Neural cell (in vitro differentiated cells): ENCODE measurements around the gene AMIGO1. TPM values are rescaled to one million over a fixed set of nuclear protein-coding genes. Genes with fewer than 3 reads are reported as not detected.

Experiments used
- H2AFZ ChIP-seq: fragments of 200-600, 300-800 bp; sonication (generic), shearing (Covaris generic); 2 replicates; pipeline ENCODE4 v1.6.0; 2014; ENCODE audit warnings: low read depth, mild to moderate bottlenecking, antibody characterized with exemption, low read length, moderate library complexity
- H3F3A ChIP-seq: fragments of 200-600 bp; shearing (Covaris generic); 2 replicates; pipeline ENCODE4 v1.6.1; 2016; ENCODE audit warnings: mild to moderate bottlenecking, moderate library complexity, mixed read lengths, antibody characterized with exemption, low read length; ENCODE audit not compliant: insufficient read depth, poor library complexity, severe bottlenecking
- H3K27ac ChIP-seq: fragments of 200-600, 300-800 bp; sonication (generic), shearing (Covaris generic); 2 replicates; pipeline ENCODE4 v1.5.1; 2014; ENCODE audit warnings: mild to moderate bottlenecking, low read length, moderate library complexity
- H3K27me3 ChIP-seq: fragments of 300-800, 200-600 bp; sonication (generic), shearing (Covaris generic); 2 replicates; pipeline ENCODE4 v1.6.0; 2014; ENCODE audit warnings: mild to moderate bottlenecking, low read depth, low read length, moderate library complexity; ENCODE audit not compliant: insufficient read depth
- H3K36me3 ChIP-seq: fragments of 300-800, 200-600 bp; sonication (generic), shearing (Covaris generic); 2 replicates; pipeline ENCODE4 v1.5.1; 2014; ENCODE audit warnings: mild to moderate bottlenecking, antibody characterized with exemption, low read length, moderate library complexity; ENCODE audit not compliant: insufficient read depth
- H3K4me2 ChIP-seq: fragments of 300-800, 200-600 bp; sonication (generic), shearing (Covaris generic); 2 replicates; pipeline ENCODE4 v1.6.0; 2014; ENCODE audit warnings: mild to moderate bottlenecking, low read length
- H3K4me3 ChIP-seq: fragments of 300-800, 200-600 bp; sonication (generic), shearing (Covaris generic); 2 replicates; pipeline ENCODE4 v1.5.1; 2014; ENCODE audit warnings: mild to moderate bottlenecking, low read length, moderate library complexity
- H3K79me2 ChIP-seq: fragments of 200-600 bp; shearing (Covaris generic); replicated peaks from 2 replicates; pipeline ENCODE4 v1.6.0; 2014; ENCODE audit warnings: mild to moderate bottlenecking, low read length, moderate library complexity; ENCODE audit not compliant: insufficient read depth
- H3K9ac ChIP-seq: fragments of 300-800, 200-600 bp; sonication (generic), shearing (Covaris generic); 2 replicates; pipeline ENCODE4 v1.6.1; 2016; ENCODE audit warnings: mild to moderate bottlenecking, low read length, mixed read lengths
- H3K9me2 ChIP-seq: fragments of 200-600 bp; shearing (Covaris generic); 2 replicates; pipeline ENCODE4 v1.6.1; 2016; ENCODE audit warnings: mild to moderate bottlenecking, low read length, mixed read lengths; ENCODE audit not compliant: insufficient read depth
- H3K9me3 ChIP-seq: fragments of 200-600, 300-800 bp; sonication (generic), shearing (Covaris generic); 2 replicates; pipeline ENCODE4 v1.6.1; 2016; ENCODE audit warnings: mild to moderate bottlenecking, mixed run types, low read length, moderate library complexity, mixed read lengths
- H4K20me1 ChIP-seq: fragments of 200-600 bp; shearing (Covaris generic); 2 replicates; pipeline ENCODE4 v1.6.1; 2016; ENCODE audit warnings: mild to moderate bottlenecking, mixed run types; ENCODE audit not compliant: insufficient read depth
- CTCF ChIP-seq: fragments of 450-650 bp; IDR thresholded peaks from 2 replicates; pipeline ENCODE4 v1.5.1; 2014; ENCODE audit warnings: antibody characterized with exemption, mild to moderate bottlenecking, moderate library complexity; ENCODE audit not compliant: poor library complexity, severe bottlenecking
- EP300 ChIP-seq: fragments of 450-650 bp; conservative IDR thresholded peaks from 2 replicates; pipeline ENCODE4 v1.6.1; 2014; ENCODE audit warnings: antibody characterized with exemption, mild to moderate bottlenecking, moderate library complexity; ENCODE audit not compliant: poor library complexity, severe bottlenecking
- EZH2 ChIP-seq: fragments of 200-600, 300-800 bp; shearing (Covaris generic), sonication (generic); IDR thresholded peaks from 2 replicates; pipeline ENCODE4 v1.6.1; 2014; ENCODE audit warnings: antibody characterized with exemption, low read length, borderline replicate concordance, mild to moderate bottlenecking; ENCODE audit not compliant: insufficient read depth, poor library complexity, severe bottlenecking
- MXI1 ChIP-seq: fragments of 450-650 bp; conservative IDR thresholded peaks from 2 replicates; pipeline ENCODE4 v1.6.1; 2014; ENCODE audit warnings: antibody characterized with exemption, mild to moderate bottlenecking; ENCODE audit not compliant: poor library complexity, severe bottlenecking
- POLR2AphosphoS5 ChIP-seq: IDR thresholded peaks from 2 replicates; pipeline ENCODE4 v1.6.1; 2012
- RAD21 ChIP-seq: fragments of 450-650 bp; conservative IDR thresholded peaks from 2 replicates; pipeline ENCODE4 v1.6.1; 2014; ENCODE audit warnings: antibody characterized with exemption, mild to moderate bottlenecking, moderate library complexity
- REST ChIP-seq: IDR thresholded peaks from 2 replicates; pipeline ENCODE4 v1.6.1; 2012; ENCODE audit warnings: borderline replicate concordance
- SMC3 ChIP-seq: fragments of 450-650 bp; conservative IDR thresholded peaks from 2 replicates; pipeline ENCODE4 v1.6.1; 2014; ENCODE audit warnings: antibody characterized with exemption, mild to moderate bottlenecking, moderate library complexity; ENCODE audit not compliant: poor library complexity
- TAF1 ChIP-seq: IDR thresholded peaks from 2 replicates; pipeline ENCODE4 v1.6.1; 2012; ENCODE audit warnings: low read depth
- polyA minus RNA-seq: library from RNA; depleted of rRNA, polyadenylated mRNA; stranded (reverse); fragments of >200 nt; gene quantifications from 2 replicates; pipeline ENCODE4 v1.2.3, GENCODE V29; 2014
- polyA plus RNA-seq: library from polyadenylated mRNA; depleted of rRNA; stranded (reverse); fragments of >200 nt; gene quantifications from 2 replicates; pipeline ENCODE4 v1.2.3, GENCODE V29; 2014

AMIGO1 gene
- polyA plus RNA-seq (12.0 and 12.6 TPM in 2 replicates), polyA minus RNA-seq (14.9 and 15.6 TPM in 2 replicates)

- no peak within 1 kb of the TSS for H3K27ac ChIP-seq
Observed at GRCh38 chr1:109509176-109510134, at the start of gene AMIGO1. AMIGO1 (minus strand) TSS chr1:109509727; CDS start chr1:109508912, 815 bp downstream.

GRCh38 chr1:109557520-109557919 lies 48.0 kb upstream of the AMIGO1 start:
- Histone ChIP-seq H3K27me3 (no peaks in the 10 kb centered on the region), H2AFZ (no peak overlapping the region), H3K36me3 (no peaks in the 10 kb centered on the region), H3K27ac (no peak overlapping the region), H3K4me2 (no peak overlapping the region), H3K9me2 (no peaks in the 10 kb centered on the region), H3K79me2 (peaks cover 88% of the 10 kb centered on the region), H4K20me1 (no peaks in the 10 kb centered on the region), H3K9me3 (no peaks in the 10 kb centered on the region), H3K9ac (no peak overlapping the region), H3F3A (no peaks in the 10 kb centered on the region), H3K4me3 (no peak overlapping the region)
- TF ChIP-seq SMC3 (no peak), EP300 (no peak), RAD21 (no peak), MXI1 (no peak), POLR2AphosphoS5 (no peak), REST (no peak), CTCF (no peak), TAF1 (no peak), EZH2 (no peak)

More at GRCh38 chr1:109509176-109510134, at the start of gene AMIGO1:
- Histone ChIP-seq H3K9me2 (no peaks in the 10 kb centered on the region), H3K36me3 (no peaks in the 10 kb centered on the region), H3K4me2 (peak within 1 kb of the TSS; percentile 97), H3K9me3 (no peaks in the 10 kb centered on the region), H3F3A (no peaks in the 10 kb centered on the region), H4K20me1 (no peaks in the 10 kb centered on the region), H3K9ac (peak within 1 kb of the TSS; percentile 68), H2AFZ (peak within 1 kb of the TSS; percentile 40), H3K79me2 (no peaks in the 10 kb centered on the region), H3K27me3 (no peaks in the 10 kb centered on the region), H3K4me3 (peak within 1 kb of the TSS; percentile 83)
- TF ChIP-seq POLR2AphosphoS5, result peak; percentile 55
- TF ChIP-seq SMC3, result peak; percentile 13
- peak; percentile 93 for TF ChIP-seq MXI1
- no peak for TF ChIP-seq REST
